Upper lobe of right lung (tissue), 1 donor: ENCODE data around the gene RBP5. TPM values are rescaled to one million over a fixed set of nuclear protein-coding genes. Genes with fewer than 3 reads are reported as not detected.

Experiments used
- ATAC-seq: fragments of 200-7000 bp; cut with Tn5 transposase; one replicate; pipeline ENCODE4 v1.9.1; 2020; ENCODE audit warnings: mild to moderate bottlenecking, moderate library complexity
- DNase-seq: peaks from one replicate; pipeline ENCODE4 v3.0.0-alpha.2; 2020
- H3K27ac ChIP-seq: fragments of 200-600 bp; one replicate; pipeline ENCODE4 v1.8.0; 2022
- H3K27me3 ChIP-seq: fragments of 200-600 bp; one replicate; pipeline ENCODE4 v1.8.0; 2022; ENCODE audit warnings: mild to moderate bottlenecking
- H3K36me3 ChIP-seq: fragments of 200-600 bp; one replicate; pipeline ENCODE4 v1.8.0; 2022
- H3K4me1 ChIP-seq: fragments of 200-600 bp; one replicate; pipeline ENCODE4 v1.8.0; 2022
- H3K4me3 ChIP-seq: fragments of 200-600 bp; one replicate; pipeline ENCODE4 v1.8.0; 2022; ENCODE audit warnings: mild to moderate bottlenecking
- H3K9me3 ChIP-seq: fragments of 200-600 bp; one replicate; pipeline ENCODE4 v1.8.0; 2022
- intact Hi-C: fragments of 100-400 bp; cut with DNase I; formaldehyde crosslinking; loops from one replicate; pipeline ENCODE4 v1.11.0; 2022
- total RNA-seq: library from RNA; stranded (reverse); fragmentation: NEBNext Ultra II Directional; extraction: Animal tissue kit (Norgen Biotek cat#: 25700); gene quantifications from one replicate; pipeline ENCODE4 v1.2.1, GENCODE V29; 2021
- TF ChIP-seq, protein P1 (sequence below): fragments of 200-600 bp; IDR thresholded peaks from one replicate; pipeline ENCODE4 v1.8.0; 2022; ENCODE audit warnings: antibody characterized with exemption
- donor health status: DM: no; HTN: yes; CAD: no; lungs with severe emphysema.

Gene RBP5
- total RNA-seq, 1 donor from 2014 or later = 7.1 TPM

DNA sequence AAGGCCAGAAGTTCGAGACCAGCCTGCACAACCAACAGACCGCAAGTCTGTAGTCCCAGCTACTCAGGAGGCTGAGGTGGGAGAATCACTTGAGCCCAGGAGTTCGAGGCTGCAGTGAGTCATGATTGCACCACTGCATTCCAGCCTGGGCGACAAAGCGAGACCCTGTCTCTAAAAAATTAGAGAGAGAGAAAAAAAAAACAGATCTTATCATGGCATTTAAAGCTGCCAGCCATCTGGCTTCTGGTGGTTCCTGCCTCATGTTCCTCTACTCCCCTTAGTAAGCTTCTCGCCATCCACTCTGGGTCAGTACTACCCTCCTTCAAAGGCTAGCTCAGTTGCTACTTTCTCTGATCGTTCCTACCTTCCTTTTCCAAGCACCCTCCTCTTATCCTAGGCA is 17.5 kb upstream of the RBP5 start:
- ATAC-seq = no peak
- peak; percentile 12 for DNase-seq
- intact Hi-C loops = no loop called here
- no peak overlapping the region for H3K4me3 ChIP-seq
- H3K36me3 ChIP-seq = peaks cover 18% of the 10 kb centered on the region
- no peaks in the 10 kb centered on the region for H3K4me1 ChIP-seq
- TF ChIP-seq, protein P1, sequence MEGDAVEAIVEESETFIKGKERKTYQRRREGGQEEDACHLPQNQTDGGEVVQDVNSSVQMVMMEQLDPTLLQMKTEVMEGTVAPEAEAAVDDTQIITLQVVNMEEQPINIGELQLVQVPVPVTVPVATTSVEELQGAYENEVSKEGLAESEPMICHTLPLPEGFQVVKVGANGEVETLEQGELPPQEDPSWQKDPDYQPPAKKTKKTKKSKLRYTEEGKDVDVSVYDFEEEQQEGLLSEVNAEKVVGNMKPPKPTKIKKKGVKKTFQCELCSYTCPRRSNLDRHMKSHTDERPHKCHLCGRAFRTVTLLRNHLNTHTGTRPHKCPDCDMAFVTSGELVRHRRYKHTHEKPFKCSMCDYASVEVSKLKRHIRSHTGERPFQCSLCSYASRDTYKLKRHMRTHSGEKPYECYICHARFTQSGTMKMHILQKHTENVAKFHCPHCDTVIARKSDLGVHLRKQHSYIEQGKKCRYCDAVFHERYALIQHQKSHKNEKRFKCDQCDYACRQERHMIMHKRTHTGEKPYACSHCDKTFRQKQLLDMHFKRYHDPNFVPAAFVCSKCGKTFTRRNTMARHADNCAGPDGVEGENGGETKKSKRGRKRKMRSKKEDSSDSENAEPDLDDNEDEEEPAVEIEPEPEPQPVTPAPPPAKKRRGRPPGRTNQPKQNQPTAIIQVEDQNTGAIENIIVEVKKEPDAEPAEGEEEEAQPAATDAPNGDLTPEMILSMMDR = no peak
- H3K27me3 ChIP-seq = no peaks in the 10 kb centered on the region
- no peak overlapping the region for H3K27ac ChIP-seq
- no peaks in the 10 kb centered on the region for H3K9me3 ChIP-seq

GRCh38 chr12:7145671-7146070 is 17.0 kb upstream of the RBP5 start:
- Histone ChIP-seq H3K36me3 (peaks cover 18% of the 10 kb centered on the region), H3K4me1 (no peaks in the 10 kb centered on the region), H3K27ac (no peak overlapping the region), H3K27me3 (no peaks in the 10 kb centered on the region), H3K4me3 (no peak overlapping the region), H3K9me3 (no peaks in the 10 kb centered on the region)
- no peak for DNase-seq
- TF ChIP-seq, protein P1 = no peak
- intact Hi-C loops = no loop called here
- no peak for ATAC-seq

DNA sequence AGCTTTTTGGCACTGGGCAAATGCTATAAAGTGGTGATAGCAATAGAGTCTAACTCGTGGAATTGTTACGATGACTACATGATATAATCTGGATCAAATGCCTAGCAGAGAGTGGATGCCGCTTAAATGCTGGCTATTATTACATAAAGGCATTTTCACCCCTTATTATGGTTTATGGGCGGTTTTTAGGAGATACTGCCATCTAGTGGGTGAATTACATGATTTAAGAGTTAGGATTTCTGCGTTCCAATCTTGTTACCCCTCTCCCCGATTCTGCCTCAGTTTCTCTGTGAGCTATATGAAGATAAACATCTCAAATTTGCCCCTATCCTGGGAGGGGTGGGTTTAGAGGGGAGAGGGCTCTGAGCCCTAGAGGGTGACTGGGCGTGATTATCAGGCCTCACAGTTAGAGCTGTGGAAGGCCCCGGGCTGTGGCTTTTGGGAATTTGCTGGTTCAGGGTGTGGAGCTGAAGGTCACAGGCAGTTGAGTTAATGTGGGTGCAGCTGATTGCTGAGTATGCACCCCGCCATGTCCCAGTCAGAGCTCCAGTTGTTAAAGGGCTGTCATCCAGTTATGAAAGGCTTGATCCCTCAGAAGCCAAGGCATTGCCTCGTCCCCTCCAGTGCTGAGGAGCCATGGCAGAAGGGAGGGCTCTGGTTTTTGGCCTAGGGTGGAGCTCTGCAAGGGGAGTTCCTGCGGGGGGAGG is 15.9 kb upstream of the RBP5 start:
- no peaks in the 10 kb centered on the region for H3K9me3 ChIP-seq
- no peak overlapping the region for H3K27ac ChIP-seq
- H3K36me3 ChIP-seq = peaks cover 13% of the 10 kb centered on the region
- TF ChIP-seq, protein P1 = peak; percentile 63
- no peaks in the 10 kb centered on the region for H3K4me1 ChIP-seq
- no peaks in the 10 kb centered on the region for H3K27me3 ChIP-seq
- H3K4me3 ChIP-seq = no peak overlapping the region
- DNase-seq (peak; percentile 34), ATAC-seq (peak; percentile 17)
- intact Hi-C loops = no loop called here

- Histone ChIP-seq H3K4me1 (no peaks in the 10 kb centered on the region), H3K9me3 (no peaks in the 10 kb centered on the region), H3K27ac (no peak overlapping the region), H3K27me3 (no peaks in the 10 kb centered on the region), H3K36me3 (peaks cover 9% of the 10 kb centered on the region), H3K4me3 (no peak overlapping the region)
- intact Hi-C loops = no loop called here
- DNase-seq (no peak), ATAC-seq (no peak)
- TF ChIP-seq, protein P1 = no peak
Observed at GRCh38 chr12:7143564-7143963, 14.9 kb upstream of the RBP5 start.

- H3K4me3 ChIP-seq = no peak overlapping the region
- ATAC-seq (peak; percentile 64), DNase-seq (peak; percentile 71)
- peaks cover 9% of the 10 kb centered on the region for H3K36me3 ChIP-seq
- no peak overlapping the region for H3K27ac ChIP-seq
- TF ChIP-seq, protein P1 = no peak
- H3K27me3 ChIP-seq = no peaks in the 10 kb centered on the region
- H3K4me1 ChIP-seq = no peaks in the 10 kb centered on the region
- intact Hi-C loops = no loop called here
- H3K9me3 ChIP-seq = no peaks in the 10 kb centered on the region
Observed at GRCh38 chr12:7142809-7143465, 14.2 kb upstream of the RBP5 start.
